B cell (primary cell): ENCODE data around the gene SPEM3.

Source experiments
- EZH2 ChIP-seq: IDR thresholded peaks from 2 replicates; pipeline ENCODE4 v1.6.1; 2012; ENCODE audit warnings: borderline replicate concordance, low read depth, mild to moderate bottlenecking, moderate library complexity, low read length; ENCODE audit not compliant: insufficient read depth, poor library complexity, severe bottlenecking
- TF ChIP-seq, protein P1 (sequence below): fragments of 200-600 bp; IDR thresholded peaks from one replicate; pipeline ENCODE4 v1.8.0; 2022; ENCODE audit warnings: antibody characterized with exemption, mild to moderate bottlenecking

GRCh38 chr17:7476494-7476893 lies 47.8 kb downstream of the SPEM3 start:
- TF ChIP-seq, protein P1, sequence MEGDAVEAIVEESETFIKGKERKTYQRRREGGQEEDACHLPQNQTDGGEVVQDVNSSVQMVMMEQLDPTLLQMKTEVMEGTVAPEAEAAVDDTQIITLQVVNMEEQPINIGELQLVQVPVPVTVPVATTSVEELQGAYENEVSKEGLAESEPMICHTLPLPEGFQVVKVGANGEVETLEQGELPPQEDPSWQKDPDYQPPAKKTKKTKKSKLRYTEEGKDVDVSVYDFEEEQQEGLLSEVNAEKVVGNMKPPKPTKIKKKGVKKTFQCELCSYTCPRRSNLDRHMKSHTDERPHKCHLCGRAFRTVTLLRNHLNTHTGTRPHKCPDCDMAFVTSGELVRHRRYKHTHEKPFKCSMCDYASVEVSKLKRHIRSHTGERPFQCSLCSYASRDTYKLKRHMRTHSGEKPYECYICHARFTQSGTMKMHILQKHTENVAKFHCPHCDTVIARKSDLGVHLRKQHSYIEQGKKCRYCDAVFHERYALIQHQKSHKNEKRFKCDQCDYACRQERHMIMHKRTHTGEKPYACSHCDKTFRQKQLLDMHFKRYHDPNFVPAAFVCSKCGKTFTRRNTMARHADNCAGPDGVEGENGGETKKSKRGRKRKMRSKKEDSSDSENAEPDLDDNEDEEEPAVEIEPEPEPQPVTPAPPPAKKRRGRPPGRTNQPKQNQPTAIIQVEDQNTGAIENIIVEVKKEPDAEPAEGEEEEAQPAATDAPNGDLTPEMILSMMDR: no peak
- TF ChIP-seq EZH2: no peak
